Measurements from ENCODE around the gene TBC1D21.

TBC1D21 gene

DNA sequence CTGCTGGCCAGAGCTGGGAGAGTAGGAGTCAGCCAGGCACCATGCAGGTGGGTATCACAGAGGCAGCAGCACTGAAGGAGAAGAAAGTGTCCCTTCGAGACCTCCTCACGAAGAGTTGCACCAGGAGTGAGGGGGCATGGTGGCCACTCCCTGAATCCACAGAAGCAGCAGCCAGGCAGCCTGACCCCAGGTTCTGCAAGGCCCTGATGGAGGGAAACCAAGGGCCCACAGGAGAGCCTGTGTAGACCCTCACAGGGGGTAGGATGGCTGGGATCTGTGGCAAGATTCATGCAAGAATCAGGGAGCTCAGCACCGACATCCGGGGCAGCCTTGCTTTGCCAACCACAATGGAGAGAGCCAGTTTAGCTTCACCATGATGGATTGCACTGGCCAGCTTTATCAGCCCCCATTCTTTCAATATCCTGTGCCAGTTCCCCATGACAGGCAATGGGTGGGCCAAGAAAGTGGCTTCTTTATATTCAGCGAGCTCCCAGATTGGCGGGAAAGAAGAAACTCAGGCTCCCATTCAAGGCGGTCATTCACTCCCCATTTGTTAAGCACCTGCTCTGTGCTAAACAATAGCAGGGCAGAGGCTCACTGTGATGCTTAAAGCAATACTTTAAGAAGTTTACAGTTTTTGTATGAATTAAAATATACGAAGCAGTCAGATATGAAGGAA lies 33.5 kb upstream of the TBC1D21 start:
- TF ChIP-seq, protein P1, sequence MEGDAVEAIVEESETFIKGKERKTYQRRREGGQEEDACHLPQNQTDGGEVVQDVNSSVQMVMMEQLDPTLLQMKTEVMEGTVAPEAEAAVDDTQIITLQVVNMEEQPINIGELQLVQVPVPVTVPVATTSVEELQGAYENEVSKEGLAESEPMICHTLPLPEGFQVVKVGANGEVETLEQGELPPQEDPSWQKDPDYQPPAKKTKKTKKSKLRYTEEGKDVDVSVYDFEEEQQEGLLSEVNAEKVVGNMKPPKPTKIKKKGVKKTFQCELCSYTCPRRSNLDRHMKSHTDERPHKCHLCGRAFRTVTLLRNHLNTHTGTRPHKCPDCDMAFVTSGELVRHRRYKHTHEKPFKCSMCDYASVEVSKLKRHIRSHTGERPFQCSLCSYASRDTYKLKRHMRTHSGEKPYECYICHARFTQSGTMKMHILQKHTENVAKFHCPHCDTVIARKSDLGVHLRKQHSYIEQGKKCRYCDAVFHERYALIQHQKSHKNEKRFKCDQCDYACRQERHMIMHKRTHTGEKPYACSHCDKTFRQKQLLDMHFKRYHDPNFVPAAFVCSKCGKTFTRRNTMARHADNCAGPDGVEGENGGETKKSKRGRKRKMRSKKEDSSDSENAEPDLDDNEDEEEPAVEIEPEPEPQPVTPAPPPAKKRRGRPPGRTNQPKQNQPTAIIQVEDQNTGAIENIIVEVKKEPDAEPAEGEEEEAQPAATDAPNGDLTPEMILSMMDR (IDR thresholded peaks at IDR 0.05; ENCODE audit: control insufficient read depth, insufficient read depth, low read depth, low read length, missing control alignments): no peak
- no peak for DNase-seq (ENCODE audit: low read depth)
- H3K4me3 ChIP-seq (ENCODE audit: control insufficient read depth, low read depth, low read length): no peak overlapping the region

DNA sequence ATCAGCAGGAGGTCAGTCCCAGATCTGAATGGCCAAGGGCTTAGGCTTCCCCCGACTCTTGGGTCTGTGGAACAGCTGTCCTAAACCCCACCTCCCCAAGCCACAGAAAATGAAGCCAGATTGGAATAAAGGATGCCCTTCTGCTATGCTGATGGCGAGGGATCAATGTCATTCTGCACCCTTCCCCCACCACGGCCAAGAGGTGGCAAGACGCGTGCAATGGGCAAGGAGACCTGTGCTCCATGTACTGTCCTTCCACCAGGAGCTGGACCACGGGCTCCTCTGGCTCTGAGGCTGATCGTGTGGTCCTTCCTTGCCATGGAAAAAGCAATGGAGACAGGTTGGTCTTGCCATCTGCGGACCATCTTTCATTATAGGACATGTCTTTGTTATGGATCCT lies 32.6 kb upstream of the TBC1D21 start:
- TF ChIP-seq, protein P1 (IDR thresholded peaks at IDR 0.05; ENCODE audit: control insufficient read depth, insufficient read depth, low read depth, low read length, missing control alignments): no peak
- H3K4me3 ChIP-seq (ENCODE audit: control insufficient read depth, low read depth, low read length): no peak overlapping the region
- DNase-seq (ENCODE audit: low read depth): no peak

DNA sequence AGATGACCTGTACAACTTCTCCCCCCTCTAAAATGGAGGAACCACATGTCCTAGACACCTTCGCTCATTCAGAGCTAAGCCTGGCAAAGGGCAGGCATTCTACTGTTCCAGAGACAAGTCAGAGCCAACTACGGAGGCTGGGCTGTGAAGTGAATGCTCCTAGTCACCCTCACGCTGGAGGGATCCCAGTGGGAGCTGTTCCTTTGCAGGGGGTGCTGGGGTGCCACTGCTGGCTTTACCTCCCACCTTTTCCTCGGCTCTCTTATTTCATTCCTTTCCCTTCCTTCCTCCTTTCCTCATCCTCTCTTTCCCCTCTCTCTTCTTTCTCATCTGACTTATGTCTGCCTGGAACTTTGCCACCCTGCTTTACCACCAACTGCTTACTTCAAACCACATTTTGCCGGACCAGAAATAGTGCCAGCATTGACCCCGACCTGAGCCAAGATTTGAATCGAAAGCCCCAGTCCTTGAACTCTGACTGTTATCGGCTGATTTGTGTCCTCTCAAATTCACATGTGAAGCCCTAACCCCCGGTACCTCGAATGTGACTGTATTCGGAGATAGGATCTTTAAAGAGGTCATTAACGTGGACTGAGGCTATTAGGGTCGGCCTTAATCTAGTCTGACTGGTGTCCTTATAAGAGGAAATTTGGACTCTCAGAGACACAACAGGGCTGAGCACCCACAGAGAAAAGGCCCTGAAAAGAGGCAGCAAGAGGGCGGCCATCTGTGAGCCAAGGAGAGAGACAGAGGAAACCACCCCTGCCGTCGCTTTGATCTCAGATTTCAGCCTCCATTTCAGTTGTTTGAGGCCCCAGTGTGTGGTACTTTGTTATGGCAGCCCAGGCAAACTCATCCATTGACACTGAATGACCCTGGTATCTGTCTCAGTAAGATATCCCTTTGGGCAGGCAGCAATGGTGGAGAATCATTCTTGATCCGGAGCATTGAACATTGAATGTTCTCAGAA lies 31.3 kb upstream of the TBC1D21 start:
- DNase-seq (ENCODE audit: low read depth): no peak
- TF ChIP-seq, protein P1 (IDR thresholded peaks at IDR 0.05; ENCODE audit: control insufficient read depth, insufficient read depth, low read depth, low read length, missing control alignments): no peak
- no peak overlapping the region for H3K4me3 ChIP-seq (ENCODE audit: control insufficient read depth, low read depth, low read length)

DNA sequence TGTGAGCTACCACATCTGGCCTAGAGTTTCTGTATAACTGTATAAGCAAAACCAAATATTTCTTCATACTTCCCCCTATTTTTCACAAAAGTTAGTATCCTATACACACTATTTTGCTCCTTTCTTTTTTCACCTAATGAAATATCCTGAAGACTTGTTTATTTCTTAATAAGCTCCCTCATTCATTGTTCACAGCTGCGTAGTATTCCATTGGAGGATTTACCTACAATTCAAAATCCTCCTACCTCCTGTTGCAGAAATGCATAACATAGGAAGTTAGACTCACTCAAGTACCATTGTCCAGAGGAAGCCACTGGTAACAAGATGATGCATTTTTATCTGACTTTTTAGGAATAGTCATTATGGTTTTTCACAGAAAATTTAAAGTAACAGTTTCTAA lies 29.6 kb upstream of the TBC1D21 start:
- no peak for DNase-seq (ENCODE audit: low read depth)
- TF ChIP-seq, protein P1 (IDR thresholded peaks at IDR 0.05; ENCODE audit: control insufficient read depth, insufficient read depth, low read depth, low read length, missing control alignments): no peak
- H3K4me3 ChIP-seq (ENCODE audit: control insufficient read depth, low read depth, low read length): no peak overlapping the region

DNA sequence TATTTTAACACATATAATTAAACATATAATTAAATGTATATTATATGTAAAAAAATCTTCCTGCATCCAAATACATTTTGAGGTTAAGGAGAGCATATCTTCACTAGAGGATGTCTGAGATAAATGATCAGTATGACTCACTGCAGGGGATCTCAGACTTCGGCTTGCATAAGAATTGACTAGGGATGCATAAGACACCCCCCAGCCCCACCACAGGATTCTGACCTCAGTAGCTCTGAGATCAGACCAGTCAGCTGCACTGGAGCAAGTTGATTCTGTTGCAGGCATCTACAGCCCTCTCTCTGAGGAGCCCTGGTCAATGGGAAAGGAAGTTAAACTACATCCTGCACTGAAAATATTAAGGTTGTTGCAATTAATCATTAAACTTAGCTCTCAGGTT lies 29.0 kb upstream of the TBC1D21 start:
- H3K4me3 ChIP-seq (ENCODE audit: control insufficient read depth, low read depth, low read length): no peak overlapping the region
- TF ChIP-seq, protein P1 (IDR thresholded peaks at IDR 0.05; ENCODE audit: control insufficient read depth, insufficient read depth, low read depth, low read length, missing control alignments): no peak
- no peak for DNase-seq (ENCODE audit: low read depth)

DNA sequence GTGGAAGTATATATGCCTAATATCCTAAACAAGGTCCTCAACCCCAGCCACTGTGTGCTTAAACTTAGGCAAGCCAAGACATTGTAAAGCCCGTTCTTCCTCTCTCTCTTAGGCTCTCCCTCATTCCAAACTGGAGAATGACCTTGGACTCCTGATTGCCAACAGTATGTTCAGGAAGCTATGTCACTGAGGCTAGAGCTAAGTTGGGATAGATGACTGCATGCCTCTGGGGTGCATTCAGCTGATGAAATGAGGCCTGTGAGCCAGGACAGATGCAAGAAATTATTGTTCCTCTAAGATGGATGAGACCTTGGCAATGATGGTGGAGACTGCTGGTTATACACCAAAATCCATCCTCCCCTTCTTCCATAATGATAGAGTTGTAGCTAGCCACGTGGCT lies 27.9 kb upstream of the TBC1D21 start:
- TF ChIP-seq, protein P1 (IDR thresholded peaks at IDR 0.05; ENCODE audit: control insufficient read depth, insufficient read depth, low read depth, low read length, missing control alignments): no peak
- DNase-seq (ENCODE audit: low read depth): no peak
- no peak overlapping the region for H3K4me3 ChIP-seq (ENCODE audit: control insufficient read depth, low read depth, low read length)

All from AG09309 (cell line).